NCI-H446 treated with DMSO at 0.1 percent for 48 hours (cell line): Measurements from ENCODE around the gene TMEM164.
"Not testable (repeated sequence)": the region's sequence is repeated elsewhere in the genome, so short reads cannot be mapped to it uniquely, and the experiment has no call there.

Experiments used
- DNase-seq: peaks from one replicate; lab custom pipeline; 2025; lab: John Stamatoyannopoulos, UW

Gene TMEM164

GRCh38 chrX:110002300-110003166, at the start of gene TMEM164:
Gene TMEM164, plus strand, starts transcription at chrX:110003114. Its CDS starts 661 bp downstream, at chrX:110003775.
- DNase-seq: peak; percentile 29

DNA sequence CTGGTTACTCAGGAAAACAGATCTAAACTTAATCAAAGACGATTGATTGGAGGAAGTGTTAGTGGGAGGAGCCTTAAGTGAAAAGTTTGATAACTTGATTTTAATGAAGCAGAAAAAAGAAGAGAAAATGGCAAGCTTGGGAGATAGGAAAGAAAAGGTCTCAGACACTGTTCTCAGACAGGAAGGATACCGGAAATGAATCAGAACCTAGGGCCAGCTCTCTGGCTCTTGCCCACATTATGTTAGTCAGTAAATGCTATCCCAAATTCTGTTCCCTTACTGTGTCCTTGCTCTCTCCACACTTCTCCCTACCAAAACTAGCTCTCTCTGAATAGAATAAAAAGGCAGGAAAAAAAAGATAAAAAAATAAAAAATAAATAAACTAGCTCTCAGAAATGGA, 48.6 kb upstream of the TMEM164 start:
- DNase-seq: no peak

DNA sequence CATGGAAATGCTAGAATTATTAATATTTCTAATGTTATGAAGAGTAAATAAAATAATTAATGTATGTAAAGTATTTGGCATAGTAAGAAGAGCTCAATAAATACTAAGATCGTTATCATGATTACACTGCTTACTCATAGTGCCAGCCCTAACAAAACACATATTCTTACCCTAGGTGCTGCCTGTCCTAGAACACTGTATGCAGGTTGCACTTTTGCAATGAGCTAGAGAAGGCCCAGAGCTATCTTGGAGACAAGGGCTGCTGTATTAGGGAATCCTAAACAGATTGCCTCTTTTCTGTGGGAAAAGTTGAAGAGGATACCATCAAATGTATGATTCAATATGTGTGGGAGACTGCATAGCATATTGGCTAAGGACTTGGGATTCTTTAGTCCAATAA, 48.0 kb upstream of the TMEM164 start:
- DNase-seq: no peak

GRCh38 chrX:109958266-109958665, 44.6 kb upstream of the TMEM164 start:
- no peak for DNase-seq

- no peak for DNase-seq
Observed at GRCh38 chrX:109959356-109959871, 43.5 kb upstream of the TMEM164 start.

DNA sequence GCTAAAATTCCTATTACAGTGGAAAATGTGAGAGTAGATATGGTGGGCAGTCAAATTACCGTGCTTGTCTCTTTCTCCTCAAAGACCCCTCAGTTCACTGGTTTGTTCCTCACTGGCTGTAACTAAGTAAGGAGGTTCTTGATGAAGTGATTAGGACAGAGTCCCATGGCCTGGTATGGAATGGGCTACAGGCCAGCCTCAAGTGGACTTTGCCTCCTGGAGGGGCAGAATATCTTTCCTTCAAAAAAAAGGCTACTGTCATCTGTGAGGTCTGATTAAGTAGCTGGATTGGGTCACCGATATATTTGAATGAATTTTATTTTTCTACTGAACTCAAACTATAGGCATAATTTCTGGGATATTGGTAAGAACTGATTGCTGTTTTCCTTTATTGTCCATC, 38.5 kb upstream of the TMEM164 start:
- no peak for DNase-seq

GRCh38 chrX:109966246-109966645, 36.7 kb upstream of the TMEM164 start:
- no peak for DNase-seq

- no peak for DNase-seq
Observed at GRCh38 chrX:109967156-109967555, 35.8 kb upstream of the TMEM164 start.

DNA sequence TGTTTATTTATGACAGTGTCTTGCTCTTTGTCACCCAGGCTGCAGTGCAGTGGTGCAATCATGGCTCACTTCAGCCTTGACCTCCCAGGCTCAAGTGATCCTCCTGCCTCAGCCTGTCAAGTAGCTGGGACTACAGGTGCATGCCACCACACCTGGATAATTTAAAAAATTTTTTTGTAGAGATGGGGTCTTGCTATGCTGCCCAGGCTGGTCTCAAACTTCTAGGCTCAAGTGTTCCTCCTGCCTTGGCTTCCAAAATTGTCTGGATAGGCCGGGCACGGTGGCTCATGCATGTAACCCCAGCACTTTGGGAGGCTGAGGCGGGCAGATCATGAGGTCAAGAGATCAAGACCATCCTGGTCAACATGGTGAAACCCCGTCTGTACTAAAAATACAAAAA, 32.1 kb upstream of the TMEM164 start:
- not testable (repeated sequence) for DNase-seq

GRCh38 chrX:109974906-109975655, 27.8 kb upstream of the TMEM164 start:
- no peak for DNase-seq

GRCh38 chrX:109985210-109985609, 17.7 kb upstream of the TMEM164 start:
- DNase-seq: not testable (repeated sequence)

DNA sequence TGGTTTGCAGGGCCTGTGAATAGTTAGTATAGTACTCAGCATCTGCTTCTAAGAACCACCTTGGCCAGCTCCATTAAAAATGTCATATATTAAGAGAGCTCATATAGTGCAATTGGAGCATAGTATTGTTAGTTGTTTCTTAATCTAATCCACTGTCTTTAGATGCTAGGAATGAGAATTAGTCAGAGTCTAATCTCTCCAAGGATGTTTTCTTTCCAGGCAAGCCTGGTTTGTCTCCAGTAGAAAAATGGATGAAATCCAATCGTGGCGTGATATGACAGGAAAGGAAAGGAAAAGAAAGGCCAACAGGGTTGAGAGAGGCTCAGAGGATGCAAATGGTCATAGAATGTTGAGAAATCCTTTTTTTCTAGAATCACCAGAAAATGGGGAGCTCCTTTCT, 15.0 kb upstream of the TMEM164 start:
- DNase-seq: no peak

DNA sequence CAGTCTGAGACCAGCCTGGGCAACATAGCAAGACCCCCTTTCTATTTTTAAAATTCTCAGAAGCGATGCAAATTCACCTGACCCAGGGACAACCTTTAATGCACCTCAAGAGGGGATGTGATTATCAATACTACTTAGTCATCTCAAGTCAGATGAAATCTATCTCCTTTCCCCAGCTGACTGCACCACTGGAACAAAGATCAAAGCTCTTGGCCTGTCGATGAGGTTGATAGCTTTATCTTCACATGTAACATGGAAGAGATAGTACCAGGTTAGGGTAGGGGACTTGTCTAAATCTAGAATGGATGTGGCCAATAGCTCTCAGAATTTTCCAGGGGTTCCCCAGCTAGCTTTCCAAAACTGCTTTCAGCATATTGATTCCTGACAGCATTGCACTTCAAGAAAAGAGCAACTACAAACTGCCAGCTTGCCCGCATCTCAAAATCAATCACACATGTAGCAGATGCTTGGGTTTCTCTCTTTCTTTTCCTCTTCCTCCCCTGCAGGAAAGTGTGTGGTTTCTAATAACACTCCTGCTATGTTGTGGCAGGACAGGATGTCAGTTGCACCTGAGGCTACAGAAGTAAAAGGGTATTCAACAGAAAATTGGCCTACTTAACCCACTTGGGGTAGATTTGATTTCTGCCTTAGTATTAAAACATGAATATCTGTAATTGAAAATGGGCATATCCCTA, 12.2 kb upstream of the TMEM164 start:
- no peak for DNase-seq

- DNase-seq: no peak
Observed at GRCh38 chrX:109992203-109992602, 10.7 kb upstream of the TMEM164 start.

- DNase-seq: no peak
Observed at GRCh38 chrX:109995155-109995554, 7.8 kb upstream of the TMEM164 start.

- no peak for DNase-seq
Observed at GRCh38 chrX:109997786-109998452, 5.0 kb upstream of the TMEM164 start.

- no peak for DNase-seq
Observed at GRCh38 chrX:110000000-110000399, 2.9 kb upstream of the TMEM164 start.

DNA sequence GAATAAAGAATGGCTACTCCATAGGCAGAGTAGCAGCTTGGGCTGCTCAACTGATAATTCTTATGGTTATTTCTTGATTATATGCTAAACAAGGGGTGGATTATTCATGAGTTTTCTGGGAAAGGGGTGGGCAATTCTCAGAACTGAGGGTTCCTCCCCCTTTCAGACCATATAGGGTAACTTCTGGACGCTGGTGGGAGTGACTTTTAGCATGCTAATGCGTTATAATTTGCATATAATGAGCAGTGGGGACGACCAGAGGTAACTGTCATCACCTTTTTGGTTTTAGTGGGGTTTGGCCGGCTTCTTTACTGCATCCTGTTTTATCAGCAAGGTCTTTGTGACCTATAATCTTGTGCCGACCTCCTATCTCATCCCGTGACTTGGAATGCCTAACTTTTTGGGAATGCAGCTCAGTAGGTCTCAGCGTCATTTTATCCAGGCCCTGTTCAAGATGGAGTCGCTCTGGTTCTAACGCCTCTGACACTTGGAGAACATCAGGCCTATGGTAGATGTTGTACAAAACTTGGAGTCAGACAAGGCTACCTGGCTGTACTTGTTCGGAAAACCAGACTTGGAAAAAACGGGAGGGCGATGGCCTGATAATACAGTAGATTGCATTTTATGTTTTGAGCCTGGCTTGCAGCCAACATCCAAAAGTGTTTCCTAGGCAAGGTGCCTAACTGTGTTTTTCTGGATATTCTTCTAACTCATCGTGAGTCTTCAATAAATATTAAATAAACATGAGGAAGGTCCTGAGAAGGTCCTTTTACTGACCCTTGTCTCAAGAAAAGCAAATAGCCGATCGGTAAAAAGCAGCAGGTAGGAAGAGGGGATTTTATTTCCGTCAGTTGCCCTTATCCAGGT, 1.8 kb upstream of the TMEM164 start:
- DNase-seq: no peak

- no peak for DNase-seq
Observed at GRCh38 chrX:110001740-110002299, 1.1 kb upstream of the TMEM164 start.
